HG02798 (cell line): ENCODE data around the gene LSMEM2.
"Not testable (repeated sequence)": the region's sequence is repeated elsewhere in the genome, so short reads cannot be mapped to it uniquely, and the experiment has no call there.

Experiments
- ATAC-seq: cut with Tn5 transposase; IDR thresholded peaks from one replicate; pipeline ENCODE4 v1.9.1; 2021; ENCODE audit warnings: mild to moderate bottlenecking; ENCODE audit not compliant: unreplicated experiment, poor library complexity

The LSMEM2 gene

DNA sequence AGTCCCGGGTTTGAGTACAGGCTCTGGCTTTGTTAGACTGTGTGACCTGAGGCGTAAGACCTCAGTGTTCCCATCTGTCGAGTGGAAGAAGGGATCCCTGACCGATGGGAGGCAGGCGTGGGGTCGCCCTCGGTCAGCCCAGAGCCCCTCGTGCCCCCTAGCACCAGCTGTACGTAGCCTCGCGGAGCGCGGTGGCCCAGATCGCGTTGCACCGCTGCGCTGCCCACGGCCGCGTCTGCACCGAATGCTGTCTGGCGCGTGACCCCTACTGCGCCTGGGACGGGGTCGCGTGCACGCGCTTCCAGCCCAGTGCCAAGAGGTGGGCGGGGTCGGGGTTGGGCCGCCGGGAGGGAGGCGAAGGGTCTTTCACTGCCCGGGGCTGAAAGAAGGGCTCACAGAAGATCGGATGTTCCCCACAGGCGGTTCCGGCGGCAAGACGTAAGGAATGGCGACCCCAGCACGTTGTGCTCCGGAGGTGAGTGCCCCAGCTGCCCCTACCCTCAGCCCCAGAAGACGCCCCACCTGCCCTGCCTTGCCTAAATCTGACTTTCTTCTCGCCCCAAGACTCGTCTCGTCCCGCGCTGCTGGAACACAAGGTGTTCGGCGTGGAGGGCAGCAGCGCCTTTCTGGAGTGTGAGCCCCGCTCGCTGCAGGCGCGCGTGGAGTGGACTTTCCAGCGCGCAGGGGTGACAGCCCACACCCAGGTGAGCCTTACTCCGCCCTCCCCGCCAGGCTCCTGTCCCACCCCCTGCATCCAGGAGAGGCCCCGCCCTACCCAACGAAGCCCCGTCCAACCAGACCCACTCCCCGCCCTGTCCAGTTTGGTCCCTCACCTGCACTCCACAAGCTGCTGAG lies 3.5 kb upstream of the LSMEM2 start:
- ATAC-seq: no peak

DNA sequence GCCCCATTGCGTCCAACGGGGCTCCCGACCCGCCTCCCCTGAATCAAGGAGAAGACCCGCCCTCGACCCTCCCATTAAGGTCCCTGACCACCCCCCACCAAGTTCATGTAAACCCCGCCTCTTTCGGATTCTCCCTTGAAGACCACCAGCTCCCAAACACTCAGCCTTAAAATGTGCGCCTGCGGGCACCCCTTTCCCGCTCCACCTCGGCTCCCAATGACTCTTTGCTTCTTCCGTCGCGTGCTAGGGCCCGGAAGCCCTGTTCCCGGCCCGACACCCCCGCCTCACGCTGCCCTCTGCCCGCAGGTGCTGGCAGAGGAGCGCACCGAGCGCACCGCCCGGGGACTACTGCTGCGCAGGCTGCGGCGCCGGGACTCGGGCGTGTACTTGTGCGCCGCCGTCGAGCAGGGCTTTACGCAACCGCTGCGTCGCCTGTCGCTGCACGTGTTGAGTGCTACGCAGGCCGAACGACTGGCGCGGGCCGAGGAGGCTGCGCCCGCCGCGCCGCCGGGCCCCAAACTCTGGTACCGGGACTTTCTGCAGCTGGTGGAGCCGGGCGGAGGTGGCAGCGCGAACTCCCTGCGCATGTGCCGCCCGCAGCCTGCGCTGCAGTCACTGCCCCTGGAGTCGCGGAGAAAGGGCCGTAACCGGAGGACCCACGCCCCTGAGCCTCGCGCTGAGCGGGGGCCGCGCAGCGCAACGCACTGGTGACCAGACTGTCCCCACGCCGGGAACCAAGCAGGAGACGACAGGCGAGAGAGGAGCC lies 2.7 kb upstream of the LSMEM2 start:
- ATAC-seq: no peak

DNA sequence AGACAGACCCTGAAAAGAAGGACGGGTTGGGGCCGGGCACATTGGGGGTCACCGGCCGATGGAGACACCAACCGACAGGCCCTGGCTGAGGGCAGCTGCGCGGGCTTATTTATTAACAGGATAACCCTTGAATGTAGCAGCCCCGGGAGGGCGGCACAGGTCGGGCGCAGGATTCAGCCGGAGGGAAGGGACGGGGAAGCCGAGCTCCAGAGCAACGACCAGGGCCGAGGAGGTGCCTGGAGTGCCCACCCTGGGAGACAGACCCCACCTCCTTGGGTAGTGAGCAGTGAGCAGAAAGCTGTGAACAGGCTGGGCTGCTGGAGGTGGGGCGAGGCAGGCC lies 2.2 kb upstream of the LSMEM2 start:
- ATAC-seq: no peak

DNA sequence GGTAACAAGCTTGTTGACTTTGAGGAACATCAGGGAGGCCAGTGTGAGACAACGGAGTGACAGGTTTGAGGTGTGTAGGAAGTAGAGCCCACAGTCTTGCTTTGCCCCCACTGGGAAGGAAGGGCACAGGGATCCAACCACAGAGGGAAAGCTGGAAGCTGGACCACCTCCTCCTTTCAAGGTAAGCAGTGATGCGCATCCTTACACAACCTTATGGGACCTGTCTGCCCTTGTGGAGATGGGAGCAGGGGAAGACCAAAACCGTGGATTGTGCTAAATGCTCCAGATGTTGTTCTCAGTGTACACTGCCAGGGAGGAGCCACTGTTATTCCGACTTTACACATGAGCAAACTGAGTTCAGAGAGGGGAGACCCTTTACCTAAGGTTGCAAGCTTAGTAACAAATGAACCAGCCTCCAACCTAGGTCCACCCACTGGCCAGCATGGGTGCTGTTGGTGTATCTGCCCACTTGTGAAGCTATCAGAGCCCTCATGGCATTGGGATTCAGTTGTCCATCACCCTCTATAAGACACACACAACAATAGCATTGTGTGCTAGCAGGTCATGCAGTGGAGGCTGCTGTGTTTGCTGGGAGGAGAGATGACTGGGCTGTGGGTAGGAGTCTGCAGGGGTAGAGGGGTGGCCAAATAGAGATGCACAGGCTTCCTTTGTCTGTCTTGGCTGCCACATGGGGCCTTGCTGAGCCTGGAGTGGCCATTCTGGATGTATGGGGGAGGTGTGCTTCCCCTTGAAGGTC lies 586 bp upstream of the LSMEM2 start:
- ATAC-seq: no peak

DNA sequence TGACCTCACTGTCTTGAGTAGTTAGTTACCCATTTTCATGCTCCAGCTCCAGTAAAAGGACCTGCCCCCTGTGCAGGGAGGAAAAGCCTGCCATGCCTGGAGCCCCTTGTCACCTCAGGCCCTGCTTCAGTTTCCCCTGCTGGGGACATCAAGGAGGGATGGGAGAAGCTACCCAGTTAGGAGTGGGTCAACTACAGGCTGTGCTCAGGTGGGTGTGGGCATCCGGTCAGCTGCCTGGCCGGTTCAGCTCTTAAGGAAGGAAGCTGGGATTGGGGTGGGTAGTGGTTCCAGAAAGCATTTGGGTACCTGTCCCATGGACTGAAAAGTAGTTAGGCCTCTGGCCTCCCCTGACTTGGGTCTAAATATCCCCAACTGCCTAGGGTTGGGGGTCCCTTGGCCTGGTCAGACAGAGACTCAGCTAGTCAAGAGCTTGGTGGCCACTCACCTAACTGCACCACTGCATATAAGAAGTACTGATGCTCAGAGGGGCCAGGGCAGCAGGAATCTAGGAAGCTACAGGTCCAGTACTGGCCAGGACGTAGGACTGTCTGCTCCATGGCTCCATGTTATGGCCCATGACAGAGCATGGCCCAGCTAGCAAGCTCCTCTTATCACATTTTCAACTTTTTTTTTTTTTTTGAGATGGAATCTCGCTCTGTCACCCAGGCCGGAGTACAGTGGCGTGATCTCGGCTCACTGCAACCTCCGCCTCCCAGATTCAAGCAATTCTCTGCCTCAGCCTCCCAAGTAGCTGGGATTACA lies 549 bp downstream of the LSMEM2 start:
- ATAC-seq: no peak

DNA sequence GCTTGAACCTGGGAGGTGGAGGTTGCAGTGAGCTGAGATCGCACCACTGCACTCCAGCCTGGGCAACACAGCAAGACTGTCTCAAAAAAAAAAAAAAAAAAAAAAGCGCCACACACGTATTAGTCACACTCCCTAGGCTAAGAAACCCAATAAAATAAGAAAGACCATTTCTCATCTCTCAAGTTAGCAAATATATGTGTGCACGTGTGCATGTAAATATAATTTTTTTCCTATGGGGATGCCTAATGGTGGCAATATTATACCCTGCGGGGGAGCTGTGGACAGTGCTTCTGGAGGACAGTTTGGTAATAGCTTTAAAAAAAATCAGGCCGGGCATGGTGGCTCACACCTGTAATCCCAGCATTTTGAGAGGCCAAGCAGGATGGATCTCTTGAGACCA lies 5.2 kb downstream of the LSMEM2 start:
- not testable (repeated sequence) for ATAC-seq

DNA sequence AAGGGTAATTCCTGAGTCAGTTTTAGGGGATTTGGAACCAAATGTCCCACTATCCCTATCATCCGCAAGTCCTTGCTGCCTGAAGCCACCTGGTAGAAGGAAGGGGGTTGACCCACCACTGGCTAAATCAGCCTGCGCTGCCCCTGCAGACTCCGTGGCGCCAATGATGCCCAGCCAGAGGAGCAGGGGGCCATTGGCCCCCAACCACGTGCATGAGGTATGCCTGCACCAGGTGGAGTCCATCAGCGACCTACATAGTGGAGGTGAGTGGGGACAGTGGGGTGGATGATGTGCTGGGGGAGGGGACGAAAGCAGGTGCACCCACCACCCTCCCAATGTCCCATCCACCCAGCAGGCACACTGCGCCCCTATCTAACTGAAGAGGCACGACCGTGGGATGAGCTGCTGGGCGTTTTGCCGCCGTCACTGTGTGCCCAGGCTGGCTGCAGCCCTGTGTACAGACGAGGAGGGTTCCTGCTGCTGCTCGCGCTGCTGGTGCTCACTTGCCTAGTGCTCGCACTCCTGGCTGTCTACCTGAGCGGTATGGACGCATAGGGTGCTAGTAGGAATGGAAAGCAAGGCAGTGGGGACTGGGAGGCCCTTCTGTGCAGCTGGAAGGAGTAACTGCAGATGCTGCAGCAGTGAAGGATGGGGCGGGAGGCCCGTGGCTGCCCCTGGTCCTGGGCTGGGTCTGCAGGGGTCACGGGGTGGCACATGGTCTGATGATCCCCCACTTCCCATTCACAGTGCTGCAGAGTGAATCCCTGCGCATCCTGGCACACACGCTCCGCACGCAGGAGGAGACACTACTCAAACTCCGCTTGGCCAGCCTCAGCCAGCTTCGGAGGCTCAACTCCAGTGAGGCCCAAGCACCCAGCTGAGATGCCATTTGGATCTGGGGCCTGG lies 7.7 kb downstream of the LSMEM2 start:
- no peak for ATAC-seq

DNA sequence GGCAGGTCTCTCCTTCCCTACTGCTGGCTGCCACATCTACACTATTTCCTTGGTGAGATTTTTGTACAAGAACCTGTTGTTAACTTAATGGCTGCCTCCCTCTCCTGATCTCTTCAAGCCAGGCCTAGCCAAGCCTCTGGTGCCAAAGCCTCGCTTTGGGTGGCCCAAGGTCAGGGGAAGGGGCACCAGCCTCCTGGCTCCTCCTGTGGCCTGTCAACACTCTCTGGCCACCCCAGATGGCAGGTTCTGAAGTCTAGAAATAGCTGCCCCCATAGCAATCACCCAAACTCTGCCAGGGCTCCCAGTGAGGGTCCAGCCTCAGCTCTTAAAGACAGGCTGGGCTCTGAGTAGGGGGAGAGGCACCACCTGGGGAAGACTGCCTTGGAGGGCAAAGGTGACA lies 8.4 kb downstream of the LSMEM2 start:
- ATAC-seq: no peak

DNA sequence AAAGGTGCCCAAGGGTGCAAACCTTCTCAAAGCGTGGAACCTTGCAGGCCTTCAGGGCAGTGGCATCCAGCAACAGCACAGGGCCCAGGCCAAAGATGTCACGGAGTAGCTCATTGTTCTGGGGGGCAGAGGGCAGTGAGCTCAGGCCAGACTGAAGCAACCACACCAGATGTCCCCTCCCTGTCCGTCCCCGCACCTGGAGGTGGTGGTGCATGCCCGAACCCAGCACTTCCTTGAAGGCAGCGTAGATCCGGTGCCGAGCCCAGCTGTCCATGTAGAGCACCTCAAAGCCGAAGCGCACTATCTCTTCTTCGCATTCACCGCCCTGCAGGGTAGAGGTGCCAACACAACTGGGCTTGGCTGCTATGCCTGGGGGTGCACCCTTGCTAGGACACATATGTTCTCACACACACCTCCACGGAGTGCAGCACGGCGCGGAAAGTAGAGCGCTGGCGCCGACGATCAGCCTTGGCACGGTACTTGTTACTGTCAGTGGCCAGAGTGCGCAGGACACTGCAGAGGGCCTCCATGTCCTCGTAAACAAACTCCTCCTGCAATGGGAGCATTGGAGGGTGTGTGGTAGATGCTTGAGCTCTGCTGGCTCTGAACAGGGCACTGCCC lies 9.6 kb downstream of the LSMEM2 start:
- ATAC-seq: no peak

DNA sequence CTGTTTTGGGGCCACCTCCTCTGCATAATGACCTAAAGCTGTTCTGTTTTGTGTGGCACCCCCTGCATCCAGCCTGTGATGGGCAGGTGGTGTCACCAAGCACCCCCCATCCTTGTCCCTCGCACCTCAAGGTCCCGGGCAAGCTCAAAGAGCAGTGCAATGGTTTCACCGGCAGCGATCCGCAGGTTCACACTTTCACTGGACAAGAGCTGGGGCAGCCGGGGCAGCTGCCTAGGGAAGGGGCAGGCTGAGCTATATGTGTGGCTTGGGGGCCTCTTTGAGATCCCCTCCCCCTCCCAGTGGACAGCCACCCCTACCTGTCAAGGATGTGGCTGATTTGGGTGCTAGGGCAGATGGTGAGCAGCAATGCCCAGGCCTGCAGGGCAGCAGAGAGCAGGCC lies 10.2 kb downstream of the LSMEM2 start:
- ATAC-seq: no peak

DNA sequence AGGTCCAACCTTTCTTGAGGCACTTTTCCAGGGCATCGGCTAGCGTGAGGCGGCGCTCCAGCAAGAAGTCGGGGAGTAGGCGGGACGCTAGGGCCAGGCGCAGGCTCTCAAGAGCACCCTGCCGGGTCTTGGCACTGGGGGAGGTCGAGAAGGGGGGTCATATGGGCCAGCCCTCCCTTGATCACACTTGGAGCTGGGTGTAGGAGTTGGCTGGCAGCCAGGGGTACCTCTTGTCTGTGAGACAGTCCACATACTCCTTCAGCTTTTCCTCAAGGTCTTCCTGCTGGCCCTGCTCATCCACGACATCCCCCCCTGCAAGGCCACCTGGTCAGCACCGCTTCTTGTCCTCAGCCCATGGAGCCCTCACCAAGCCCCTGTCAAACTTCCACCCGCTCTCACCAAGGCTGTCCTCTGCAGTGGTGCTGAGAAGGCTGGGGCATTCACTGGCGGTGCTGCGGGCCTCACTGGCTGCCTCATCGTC lies 11.3 kb downstream of the LSMEM2 start:
- no peak for ATAC-seq

DNA sequence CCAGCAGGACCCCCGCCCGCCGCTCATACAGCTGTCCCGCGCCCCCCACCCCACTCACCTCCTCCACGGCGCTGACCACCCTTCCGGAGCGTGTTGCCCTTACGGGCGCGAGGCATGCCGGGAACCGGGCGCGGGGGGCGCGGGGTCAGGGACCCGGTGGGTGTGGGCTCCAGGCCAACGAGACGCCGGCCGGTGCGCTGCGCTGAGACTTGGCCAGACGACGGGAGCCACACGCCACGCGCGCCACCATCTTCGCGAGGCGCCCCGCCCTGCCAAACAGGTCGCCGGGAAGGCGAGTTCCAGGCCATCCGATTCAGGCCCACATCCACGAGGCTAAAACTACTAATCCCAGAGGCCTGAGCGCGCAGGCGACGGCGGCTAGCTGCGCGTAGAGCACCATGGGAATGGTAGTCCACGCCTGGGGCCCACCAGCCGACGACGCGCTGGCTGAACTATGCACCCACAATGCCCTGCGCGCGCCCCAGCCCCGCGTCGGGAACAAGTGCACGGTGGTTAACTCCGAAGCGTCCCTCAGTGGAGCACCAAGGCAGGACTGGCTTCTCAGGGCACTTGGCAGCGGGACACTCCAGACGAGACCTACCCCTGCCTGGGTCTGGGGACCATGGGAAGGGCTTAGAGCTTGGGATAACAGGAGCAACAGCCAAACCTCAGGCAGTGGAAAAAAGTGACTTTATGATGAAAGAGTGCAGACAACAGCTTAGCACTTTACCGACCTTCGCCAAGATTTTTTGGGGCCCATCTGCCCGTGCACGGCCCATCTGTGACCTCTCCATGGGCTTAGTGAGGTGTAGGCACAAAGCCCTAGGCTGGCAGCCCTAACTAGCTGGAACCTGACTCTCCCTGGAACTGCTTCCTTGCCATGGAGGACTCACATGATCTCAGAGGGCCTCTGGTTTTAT lies 13.5 kb downstream of the LSMEM2 start, which contains the start of gene IFRD2:
Gene IFRD2, minus strand, starts transcription at position 271 of the 920 bp plus-strand sequence. Its CDS starts 155 bp downstream, at position 116.
- ATAC-seq: peak; percentile 96

DNA sequence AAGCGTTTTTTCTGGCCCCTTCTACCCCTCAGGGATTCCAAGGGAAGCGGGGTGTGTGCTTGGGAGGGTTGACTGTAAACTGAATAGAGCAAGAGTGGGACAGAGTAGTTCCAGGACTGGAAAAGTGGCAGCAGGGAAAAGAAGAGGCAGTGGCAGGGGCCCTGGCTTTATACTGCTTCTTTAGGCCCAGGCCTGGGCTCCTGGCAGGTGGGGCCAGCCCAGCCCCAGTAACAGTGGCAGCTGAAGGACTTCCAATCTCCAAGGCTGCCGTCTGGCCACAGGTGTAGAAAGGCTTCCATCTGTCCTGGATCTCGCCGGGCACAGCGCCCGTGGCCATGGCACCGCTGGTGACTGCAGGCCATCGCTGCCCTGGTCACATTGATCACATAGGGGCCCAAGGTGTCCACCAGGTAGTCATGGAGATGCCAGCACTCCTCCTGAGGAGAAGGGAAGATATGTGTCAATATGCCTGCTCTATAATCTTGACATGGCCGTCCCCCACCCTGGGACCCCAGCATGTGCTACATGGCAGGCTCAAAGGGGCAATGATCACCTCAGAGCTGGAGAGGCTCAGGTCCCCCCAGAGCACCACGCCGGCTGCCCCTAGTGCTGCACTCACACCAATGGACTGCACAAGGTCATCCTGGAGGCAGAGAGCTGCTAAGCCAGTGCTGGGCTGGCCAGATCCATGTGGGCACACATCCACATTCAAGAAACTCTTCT lies 14.4 kb downstream of the LSMEM2 start:
- ATAC-seq: no peak

DNA sequence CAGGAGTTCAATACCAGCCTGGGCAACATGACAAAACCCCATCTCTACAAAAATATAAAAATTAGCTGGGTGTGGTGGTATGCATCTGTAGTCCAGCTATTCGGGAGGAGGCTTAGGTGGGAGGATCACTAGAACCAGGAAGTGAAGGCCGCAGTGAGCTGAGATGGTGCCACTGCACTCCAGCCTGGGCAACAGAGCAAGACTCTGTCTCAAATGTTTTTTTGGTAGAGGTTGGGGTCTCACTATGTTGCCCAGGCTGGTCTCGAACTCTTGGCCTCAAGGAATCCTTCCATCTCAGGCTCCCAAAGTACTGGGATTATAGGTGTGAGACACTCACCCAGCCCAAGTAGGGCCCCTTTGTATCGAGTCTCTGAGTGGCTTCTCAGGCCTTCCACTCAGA lies 15.2 kb downstream of the LSMEM2 start:
- no peak for ATAC-seq

DNA sequence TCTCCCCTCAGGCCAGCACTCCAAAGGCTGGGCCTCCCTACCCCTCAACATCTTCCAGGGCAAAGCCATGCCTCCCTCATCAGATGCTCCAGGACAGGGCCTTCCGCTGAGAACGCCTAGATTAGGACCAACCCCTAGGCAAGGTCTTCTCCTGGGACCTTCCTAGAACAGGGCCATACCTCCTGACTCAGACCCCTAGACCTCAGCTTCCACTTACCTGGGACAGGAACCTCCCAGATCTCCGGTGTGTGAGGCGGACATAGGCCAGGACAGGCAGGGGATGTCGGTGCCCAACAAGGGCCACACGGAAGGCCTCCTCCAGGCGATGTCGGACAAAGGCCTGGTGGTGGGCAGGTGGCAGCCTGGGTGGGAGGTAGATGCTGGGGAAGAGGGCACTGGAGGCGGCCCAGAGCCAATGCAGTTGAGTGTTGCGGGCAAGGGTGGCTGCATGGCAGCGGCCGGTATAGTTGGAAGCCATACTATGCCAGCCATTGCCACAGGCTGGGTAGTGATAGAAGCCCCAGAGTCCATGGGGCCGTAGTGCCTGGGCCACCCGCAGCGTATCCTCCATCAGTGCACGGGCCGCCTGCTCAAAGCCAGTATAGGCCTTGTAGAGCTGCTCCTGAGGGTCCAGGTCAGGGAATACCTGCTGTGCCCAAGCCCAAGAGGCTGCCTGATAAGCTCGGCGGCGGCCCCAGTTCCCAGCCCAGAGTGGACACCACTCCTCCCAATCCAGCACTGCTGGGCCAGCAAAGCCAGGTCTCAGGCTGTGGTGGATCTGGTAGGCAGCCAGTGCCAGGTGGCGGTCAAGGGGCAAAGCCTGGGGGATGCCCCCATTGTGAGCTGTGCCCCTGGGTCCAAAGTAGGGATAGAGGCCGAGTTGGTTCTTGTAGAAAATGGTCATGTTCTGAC lies 15.9 kb downstream of the LSMEM2 start:
- no peak for ATAC-seq
